GM21528 (cell line): ENCODE results near the gene APOL3.
"Not testable (repeated sequence)": the region's sequence is repeated elsewhere in the genome, so short reads cannot be mapped to it uniquely, and the experiment has no call there.

Experiments used
- ATAC-seq: cut with Tn5 transposase; IDR thresholded peaks from one replicate; pipeline ENCODE4 v1.9.1; 2021; ENCODE audit warnings: mild to moderate bottlenecking, moderate library complexity; ENCODE audit not compliant: unreplicated experiment, low FRiP score

Gene APOL3

GRCh38 chr22:36138709-36139108, 21.8 kb downstream of the APOL3 start:
- ATAC-seq, result not testable (repeated sequence)

- no peak for ATAC-seq
Measured at GRCh38 chr22:36136988-36137387, 23.6 kb downstream of the APOL3 start.

GRCh38 chr22:36136475-36136874, 24.1 kb downstream of the APOL3 start:
- ATAC-seq, result no peak

GRCh38 chr22:36135306-36135980, 25.1 kb downstream of the APOL3 start:
- ATAC-seq, result no peak

- no peak for ATAC-seq
Measured at GRCh38 chr22:36134182-36134581, 26.4 kb downstream of the APOL3 start.

GRCh38 chr22:36131907-36132306, 28.6 kb downstream of the APOL3 start:
- no peak for ATAC-seq

GRCh38 chr22:36129486-36130388, 30.8 kb downstream of the APOL3 start:
- no peak for ATAC-seq

GRCh38 chr22:36129071-36129470, 31.5 kb downstream of the APOL3 start:
- ATAC-seq, result no peak

- no peak for ATAC-seq
Measured at GRCh38 chr22:36125994-36126531, 34.5 kb downstream of the APOL3 start.

- ATAC-seq, result no peak
Measured at GRCh38 chr22:36125434-36125833, 35.1 kb downstream of the APOL3 start.

- no peak for ATAC-seq
Measured at GRCh38 chr22:36124666-36125065, 35.9 kb downstream of the APOL3 start.

- no peak for ATAC-seq
Measured at GRCh38 chr22:36123673-36124630, 36.6 kb downstream of the APOL3 start.

GRCh38 chr22:36120621-36121351, 39.8 kb downstream of the APOL3 start:
- ATAC-seq, result not testable (repeated sequence)

- no peak for ATAC-seq
Measured at GRCh38 chr22:36117053-36117554, 43.5 kb downstream of the APOL3 start.

GRCh38 chr22:36116127-36116526, 44.4 kb downstream of the APOL3 start:
- ATAC-seq, result no peak

GRCh38 chr22:36113121-36113520, 47.4 kb downstream of the APOL3 start:
- no peak for ATAC-seq

GRCh38 chr22:36111316-36111715, 49.2 kb downstream of the APOL3 start:
- no peak for ATAC-seq

GRCh38 chr22:36110306-36110881, 50.2 kb downstream of the APOL3 start:
- no peak for ATAC-seq

- ATAC-seq, result no peak
Measured at GRCh38 chr22:36107436-36107835, 53.1 kb downstream of the APOL3 start.
